HG03025 (cell line): Measurements from ENCODE around the gene KY.

ENCODE experiments used
- ATAC-seq: cut with Tn5 transposase; IDR thresholded peaks from one replicate; pipeline ENCODE4 v1.9.1; 2021; ENCODE audit warnings: mild to moderate bottlenecking, moderate library complexity; ENCODE audit not compliant: unreplicated experiment, low FRiP score

The KY gene

GRCh38 chr3:134567605-134568004 is 83.2 kb downstream of the KY start:
- ATAC-seq: no peak

GRCh38 chr3:134564991-134565390 is 85.8 kb downstream of the KY start:
- no peak for ATAC-seq

- ATAC-seq: no peak
Measured at GRCh38 chr3:134563601-134564000, 87.2 kb downstream of the KY start.

GRCh38 chr3:134562055-134562454 is 88.8 kb downstream of the KY start:
- ATAC-seq: no peak

- ATAC-seq: no peak
Measured at GRCh38 chr3:134559591-134559990, 91.2 kb downstream of the KY start.
